HUES6 (cell line): Measurements from ENCODE around the gene HIPK3.
A peak's percentile ranks its signal among the peaks of the same experiment; 100 is the strongest.
"Not testable (repeated sequence)": the region's sequence is repeated elsewhere in the genome, so short reads cannot be mapped to it uniquely, and the experiment has no call there.

ENCODE experiments used
- H3K27ac ChIP-seq: 2 replicates; pipeline ENCODE4 v1.7.0; 2013; ENCODE audit warnings: low read depth, mild to moderate bottlenecking, low read length, inconsistent platforms
- H3K27me3 ChIP-seq: 2 replicates; pipeline ENCODE4 v1.6.1; 2013; ENCODE audit warnings: low read length; ENCODE audit not compliant: control insufficient read depth, insufficient read depth
- H3K36me3 ChIP-seq: 2 replicates; pipeline ENCODE4 v1.6.1; 2013; ENCODE audit warnings: low read length; ENCODE audit not compliant: control insufficient read depth, insufficient read depth
- H3K4me1 ChIP-seq: 2 replicates; pipeline ENCODE4 v1.6.1; 2013; ENCODE audit warnings: low read length; ENCODE audit not compliant: control insufficient read depth, insufficient read depth
- H3K4me3 ChIP-seq: 2 replicates; pipeline ENCODE4 v1.5.1; 2013; ENCODE audit warnings: low read depth, low read length
- H3K9ac ChIP-seq: one replicate; pipeline ENCODE4 v1.6.1; 2013; ENCODE audit warnings: mild to moderate bottlenecking, low read length
- H3K9me3 ChIP-seq: 2 replicates; pipeline ENCODE4 v1.6.1; 2013; ENCODE audit warnings: low read depth, low read length; ENCODE audit not compliant: control insufficient read depth, insufficient read depth

HIPK3 gene

DNA sequence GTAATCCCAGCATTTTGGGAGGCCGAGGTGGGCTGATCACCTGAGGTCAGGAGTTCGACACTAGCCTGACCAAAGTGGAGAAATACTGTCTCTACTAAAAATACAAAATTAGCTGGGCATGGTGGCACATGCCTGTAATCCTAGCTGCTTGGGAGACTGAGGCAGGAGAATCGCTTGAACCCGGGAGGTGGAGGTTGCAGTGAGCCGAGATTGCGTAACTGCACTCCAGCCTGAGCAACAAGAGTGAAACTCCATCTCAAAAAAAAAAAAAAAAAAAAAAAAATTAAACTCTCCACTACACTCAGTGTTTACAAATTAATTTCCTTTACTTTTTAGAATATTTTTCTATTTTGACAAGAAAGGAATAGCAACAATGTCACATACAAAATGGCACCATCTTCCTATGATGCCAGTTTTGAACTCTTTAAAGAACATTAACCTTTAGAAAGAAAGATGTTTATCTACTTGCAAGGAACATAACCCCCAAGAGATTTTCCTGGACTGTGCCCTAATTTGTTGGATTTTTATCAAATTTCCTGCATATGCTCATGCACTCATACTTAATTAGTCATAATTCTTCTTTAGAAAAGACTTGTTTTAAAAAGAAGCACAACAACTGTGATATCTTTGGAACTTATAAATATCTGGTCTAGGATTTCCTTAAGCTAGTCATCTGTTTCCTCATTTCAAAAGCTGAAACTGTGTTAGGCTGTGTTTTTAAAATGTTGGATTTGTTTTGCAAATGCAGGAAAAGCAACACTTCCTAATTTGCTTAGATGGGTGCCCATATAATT, 22.6 kb upstream of the HIPK3 start:
- no peaks in the 10 kb centered on the region for H3K4me1 ChIP-seq
- no peaks in the 10 kb centered on the region for H3K36me3 ChIP-seq
- H3K9me3 ChIP-seq: no peaks in the 10 kb centered on the region
- H3K4me3 ChIP-seq: no peak overlapping the region
- H3K27ac ChIP-seq: no peak overlapping the region
- H3K9ac ChIP-seq: no peak overlapping the region
- H3K27me3 ChIP-seq: no peaks in the 10 kb centered on the region

DNA sequence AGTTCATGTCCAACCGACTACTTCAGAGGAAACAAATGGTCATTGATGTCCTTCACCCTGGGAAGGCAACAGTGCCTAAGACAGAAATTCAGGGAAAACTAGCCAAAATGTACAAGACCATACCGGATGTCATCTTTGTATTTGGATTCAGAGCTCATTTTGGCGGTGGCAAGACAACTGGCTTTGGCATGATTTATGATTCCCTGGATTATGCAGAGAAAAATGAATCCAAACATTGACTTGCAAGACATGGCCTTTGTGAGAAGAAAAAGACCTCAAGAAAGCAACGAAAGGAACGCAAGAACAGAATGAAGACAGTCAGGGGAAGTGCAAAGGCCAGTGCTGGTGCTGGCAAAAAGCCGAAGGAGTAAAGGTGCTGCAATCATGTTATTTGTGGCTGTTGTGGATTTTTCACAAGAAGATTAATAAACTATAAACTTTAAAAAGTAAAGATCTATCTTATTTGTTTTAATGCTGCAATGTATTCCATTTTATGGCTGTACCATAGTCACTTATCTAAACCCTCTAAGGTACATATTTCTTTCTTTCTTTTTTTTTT, 20.1 kb upstream of the HIPK3 start:
- Histone ChIP-seq H3K9ac (no peak overlapping the region), H3K27ac (no peak overlapping the region), H3K27me3 (no peaks in the 10 kb centered on the region), H3K4me3 (no peak overlapping the region), H3K36me3 (no peaks in the 10 kb centered on the region), H3K4me1 (no peaks in the 10 kb centered on the region), H3K9me3 (no peaks in the 10 kb centered on the region; the same call in 1 of the 2 replicates)

DNA sequence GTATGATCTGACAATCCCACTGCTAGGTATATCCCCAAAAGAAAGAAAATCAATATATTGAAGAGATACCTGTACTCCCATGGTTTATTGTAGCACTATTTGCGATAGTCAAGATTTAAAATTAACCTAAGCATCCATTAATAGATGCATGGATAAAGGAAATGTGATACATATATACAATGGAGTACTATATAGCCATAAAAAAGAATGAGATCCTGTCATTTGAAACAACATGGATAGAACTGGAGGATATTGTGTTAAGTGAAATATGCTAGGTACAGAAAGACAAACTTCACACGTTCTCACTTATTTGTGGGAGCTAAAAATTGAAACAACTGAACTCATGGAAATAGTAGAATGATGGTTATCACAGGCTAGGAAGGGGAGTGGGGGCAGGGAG, 14.6 kb upstream of the HIPK3 start:
- Histone ChIP-seq H3K27ac (no peak overlapping the region), H3K9me3 (peaks cover 6% of the 10 kb centered on the region; the same call in 1 of the 2 replicates), H3K36me3 (no peaks in the 10 kb centered on the region), H3K4me3 (no peak overlapping the region), H3K4me1 (no peaks in the 10 kb centered on the region), H3K27me3 (no peaks in the 10 kb centered on the region), H3K9ac (no peak overlapping the region)

DNA sequence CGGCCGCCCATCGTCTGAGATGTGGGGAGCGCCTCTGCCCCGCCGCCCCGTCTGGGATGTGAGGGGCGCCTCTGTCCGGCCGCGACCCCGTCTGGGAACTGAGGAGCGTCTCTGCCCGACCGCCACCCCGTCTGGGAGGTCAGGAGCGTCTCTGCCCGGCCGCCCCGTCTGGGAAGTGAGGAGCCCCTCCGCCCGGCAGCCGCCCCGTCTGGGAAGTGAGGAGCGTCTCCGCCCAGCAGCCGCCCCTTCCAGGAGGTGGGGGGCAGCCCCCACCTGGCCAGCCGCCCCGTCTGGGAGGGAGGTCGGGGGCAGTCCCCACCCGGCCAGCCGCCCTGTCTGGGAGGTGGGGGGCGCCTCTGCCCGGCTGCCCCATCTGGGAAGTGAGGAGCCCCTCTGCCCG, 13.5 kb upstream of the HIPK3 start:
- H3K9me3 ChIP-seq, H3K4me3 ChIP-seq, H3K36me3 ChIP-seq, H3K9ac ChIP-seq, H3K27ac ChIP-seq, H3K4me1 ChIP-seq, H3K27me3 ChIP-seq: not testable (repeated sequence)

DNA sequence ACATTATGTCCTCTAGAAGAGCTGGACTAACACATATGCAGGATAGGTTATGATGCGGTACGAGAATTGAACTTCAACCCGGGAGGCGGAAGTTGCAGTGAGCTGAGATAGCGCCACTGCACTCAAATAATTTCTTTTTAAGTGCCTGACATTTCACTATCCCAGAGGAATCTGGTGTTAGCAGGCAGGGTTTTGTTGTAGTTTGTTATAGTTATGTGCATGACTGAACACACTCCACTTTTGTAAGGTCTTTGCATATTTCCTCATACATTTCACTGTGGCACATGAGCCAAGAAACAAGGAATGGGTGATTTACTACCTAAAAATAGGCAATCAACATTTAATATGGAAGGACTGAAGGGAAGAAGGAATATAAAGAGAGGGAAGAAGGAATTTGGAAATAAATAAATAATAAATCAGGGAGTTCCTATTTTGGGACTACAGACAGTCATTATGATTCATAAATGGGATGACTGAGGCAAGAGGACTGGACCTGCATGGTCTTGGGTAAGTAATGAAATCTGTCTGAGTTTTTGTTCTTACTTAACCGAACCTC, 8.7 kb upstream of the HIPK3 start:
- no peak overlapping the region for H3K4me3 ChIP-seq
- H3K9me3 ChIP-seq: 0 out of 2 replicates have a peak, but pooled peaks cover 2% of the 10 kb centered on the region
- H3K4me1 ChIP-seq: no peaks in the 10 kb centered on the region
- H3K9ac ChIP-seq: no peak overlapping the region
- H3K27me3 ChIP-seq: no peaks in the 10 kb centered on the region
- no peaks in the 10 kb centered on the region for H3K36me3 ChIP-seq
- no peak overlapping the region for H3K27ac ChIP-seq

DNA sequence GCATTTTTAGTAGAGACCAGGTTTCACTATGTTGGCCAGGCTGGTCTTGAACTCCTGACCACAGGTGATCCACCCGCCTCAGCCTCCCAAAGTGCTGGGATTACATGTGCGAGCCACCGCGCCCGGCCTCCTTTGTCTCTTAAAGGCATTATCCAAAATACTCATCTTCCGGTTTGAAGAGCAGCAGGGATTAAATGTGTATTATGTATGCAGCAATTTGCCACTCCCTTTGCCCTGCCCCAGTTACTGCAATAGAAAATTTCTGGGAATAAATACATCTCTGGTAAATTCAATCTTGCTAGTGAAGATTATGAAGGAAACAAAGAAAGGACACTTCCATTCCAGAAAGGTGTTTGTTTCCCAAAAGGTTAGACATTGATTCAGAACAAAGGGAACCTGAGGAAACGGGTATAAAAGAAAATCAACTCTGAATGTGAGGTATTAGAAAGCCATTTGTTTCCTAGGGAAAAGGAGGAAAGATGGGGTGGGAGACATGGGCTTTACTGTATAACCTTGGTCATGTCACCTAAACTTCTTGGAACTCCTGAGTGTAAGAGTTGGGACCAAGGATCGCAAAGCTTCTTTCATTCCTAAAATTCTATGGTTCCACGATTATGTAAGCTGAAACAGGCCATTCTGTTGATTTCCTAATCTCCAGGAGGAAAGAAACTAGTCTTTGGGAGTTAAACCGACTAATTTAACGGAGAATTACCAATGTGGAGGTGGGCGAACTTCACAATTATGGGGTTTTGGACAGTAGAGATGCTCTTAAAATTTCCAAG, 959 bp upstream of the HIPK3 start:
- Histone ChIP-seq H3K9me3 (no peaks in the 10 kb centered on the region), H3K9ac (peak overlapping the region; percentile 98), H3K36me3 (no peaks in the 10 kb centered on the region), H3K4me3 (peak overlapping the region; percentile 98), H3K4me1 (peaks cover 11% of the 10 kb centered on the region; the same call in 1 of the 2 replicates), H3K27ac (peak overlapping the region; percentile 64; the same call in 1 of the 2 replicates), H3K27me3 (no peaks in the 10 kb centered on the region)

DNA sequence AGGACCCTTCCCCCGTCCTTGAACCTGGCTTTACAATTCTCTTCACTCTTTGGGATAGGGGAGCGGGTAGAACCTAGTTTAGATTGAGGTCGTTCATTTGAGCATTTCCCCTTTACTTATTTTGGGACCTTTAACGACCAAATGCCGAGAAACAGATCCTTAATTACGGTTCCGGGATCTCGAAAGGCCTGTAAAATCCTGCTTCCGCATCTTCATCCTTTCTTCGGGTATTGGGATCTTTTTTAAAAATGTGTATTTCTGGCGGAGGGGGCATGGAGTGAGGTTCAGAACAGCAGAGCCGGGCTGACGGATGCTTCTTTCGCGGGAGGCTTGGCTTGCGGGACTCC, 395 bp upstream of the HIPK3 start:
- H3K4me1 ChIP-seq: peaks cover 11% of the 10 kb centered on the region; the same call in 1 of the 2 replicates
- H3K4me3 ChIP-seq: peak overlapping the region; percentile 98
- H3K9me3 ChIP-seq: no peaks in the 10 kb centered on the region
- H3K27me3 ChIP-seq: no peaks in the 10 kb centered on the region
- H3K9ac ChIP-seq: peak overlapping the region; percentile 98
- no peaks in the 10 kb centered on the region for H3K36me3 ChIP-seq
- H3K27ac ChIP-seq: peak overlapping the region; percentile 64; the same call in 1 of the 2 replicates

DNA sequence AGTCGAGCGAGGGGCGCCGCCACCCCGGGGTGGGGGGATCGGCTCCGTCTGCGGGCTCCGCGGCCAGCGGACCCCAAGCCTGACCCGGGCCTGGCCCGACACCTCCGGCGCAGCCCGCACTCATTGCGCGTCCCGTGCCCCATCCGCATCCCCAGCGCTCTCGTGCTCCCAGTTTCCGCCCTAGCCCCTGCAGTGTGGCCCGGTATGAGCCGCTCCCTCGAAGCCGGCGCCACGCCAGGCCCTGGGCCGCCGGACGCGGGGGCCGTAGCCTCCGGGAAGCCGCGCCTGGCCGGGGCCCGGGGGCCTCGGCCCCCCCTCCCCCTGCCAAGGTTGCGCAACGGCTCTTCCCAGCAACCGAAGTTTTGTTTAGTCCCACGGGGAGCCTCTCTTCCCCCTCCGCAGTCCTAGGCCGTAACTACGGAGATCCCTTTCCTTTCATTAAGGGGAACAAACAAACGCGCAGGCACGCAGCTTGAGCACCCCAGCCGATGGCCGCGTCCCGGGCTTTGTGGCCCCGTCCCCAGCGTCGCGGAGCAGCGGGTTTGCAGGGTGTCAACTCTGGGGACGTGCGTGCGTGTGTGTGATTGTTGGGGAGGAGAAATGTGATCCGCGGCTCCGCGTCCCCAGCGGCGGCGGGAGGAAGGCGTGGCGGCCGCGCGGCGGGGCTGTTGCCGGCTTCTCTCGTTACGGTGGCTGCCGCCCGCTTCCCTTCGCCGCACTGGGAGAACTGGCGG, 883 bp downstream of the HIPK3 start:
- H3K27ac ChIP-seq: peak overlapping the region; percentile 95
- H3K36me3 ChIP-seq: no peaks in the 10 kb centered on the region
- peak overlapping the region; percentile 98 for H3K4me3 ChIP-seq
- peaks cover 11% of the 10 kb centered on the region; the same call in 1 of the 2 replicates for H3K4me1 ChIP-seq
- H3K27me3 ChIP-seq: no peaks in the 10 kb centered on the region
- H3K9me3 ChIP-seq: no peaks in the 10 kb centered on the region
- H3K9ac ChIP-seq: peak overlapping the region; percentile 98

DNA sequence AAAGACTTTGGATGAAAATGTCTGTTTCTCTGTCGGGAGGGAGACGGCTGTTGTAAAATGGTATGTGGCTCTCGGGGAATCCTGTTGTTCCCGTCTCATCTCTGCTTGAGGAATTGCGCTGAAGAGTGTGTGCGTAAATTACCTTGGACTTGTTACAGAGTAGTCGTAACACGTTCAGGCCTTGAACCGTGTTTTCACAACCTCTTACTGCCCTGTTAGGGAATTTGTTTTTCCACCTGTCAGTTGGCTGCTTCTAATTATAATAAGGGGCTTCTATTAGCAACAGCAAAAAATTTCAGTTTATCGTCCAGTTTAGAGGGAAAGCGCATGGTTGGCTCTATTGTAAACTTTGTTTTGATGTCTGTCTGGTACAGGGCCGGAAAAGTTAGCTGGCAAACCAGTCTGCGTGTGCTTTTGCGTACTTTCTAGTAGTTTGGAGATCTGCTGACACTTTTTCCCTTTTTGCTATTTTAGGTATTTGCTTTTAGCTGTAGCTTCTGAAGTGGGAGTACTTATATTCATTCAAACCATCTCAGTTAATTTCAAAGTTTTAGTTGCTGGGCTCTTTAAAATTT, 1.5 kb downstream of the HIPK3 start:
- Histone ChIP-seq H3K4me1 (peaks cover 11% of the 10 kb centered on the region; the same call in 1 of the 2 replicates), H3K36me3 (no peaks in the 10 kb centered on the region), H3K27me3 (no peaks in the 10 kb centered on the region), H3K9me3 (no peaks in the 10 kb centered on the region), H3K4me3 (peak overlapping the region; percentile 98), H3K27ac (peak overlapping the region; percentile 95; the same call in 1 of the 2 replicates), H3K9ac (peak overlapping the region; percentile 98)

DNA sequence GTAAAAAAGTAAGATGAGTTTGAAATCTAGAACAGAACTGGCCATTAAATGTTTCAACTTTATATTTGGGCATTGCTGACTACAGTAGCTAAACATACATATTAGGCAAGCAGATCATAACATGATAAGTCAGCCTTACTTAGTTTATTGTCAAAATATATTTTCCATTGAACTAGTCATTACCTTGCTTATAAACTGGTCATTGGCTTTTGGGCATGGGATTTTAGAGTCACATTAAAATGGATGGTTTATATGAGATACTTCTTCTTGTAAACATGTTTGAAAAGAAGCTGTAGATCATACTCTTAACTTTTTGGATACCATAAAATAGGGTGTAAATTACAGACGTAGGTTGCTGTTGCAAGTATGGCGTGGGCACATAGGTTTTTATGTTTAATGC, 2.7 kb downstream of the HIPK3 start:
- no peak overlapping the region for H3K9ac ChIP-seq
- no peak overlapping the region for H3K27ac ChIP-seq
- H3K27me3 ChIP-seq: no peaks in the 10 kb centered on the region
- H3K4me3 ChIP-seq: peak overlapping the region; percentile 98; the same call in 1 of the 2 replicates
- H3K4me1 ChIP-seq: peaks cover 11% of the 10 kb centered on the region; the same call in 1 of the 2 replicates
- no peaks in the 10 kb centered on the region for H3K36me3 ChIP-seq
- no peaks in the 10 kb centered on the region for H3K9me3 ChIP-seq
